Smooth muscle cell (in vitro differentiated cells): ENCODE data around the gene COL5A3. TPM values are rescaled to one million over a fixed set of nuclear protein-coding genes. Genes with fewer than 3 reads are reported as not detected.

Experiments
- DNase-seq: peaks from one replicate; lab custom pipeline; 2025; ENCODE audit not compliant: unreplicated experiment; lab: John Stamatoyannopoulos, UW
- H2AFZ ChIP-seq: fragments of 200-600 bp; sonication (generic); 2 replicates; pipeline ENCODE4 v1.6.0; 2016; ENCODE audit warnings: antibody characterized with exemption, low read depth, mild to moderate bottlenecking
- H3F3A ChIP-seq: fragments of 200-600 bp; sonication (generic); 2 replicates; pipeline ENCODE4 v1.6.0; 2017; ENCODE audit warnings: antibody characterized with exemption, low read depth
- H3K27ac ChIP-seq: fragments of 200-600 bp; sonication (generic); 2 replicates; pipeline ENCODE4 v1.5.1; 2016; ENCODE audit warnings: low read depth, mild to moderate bottlenecking
- H3K27me3 ChIP-seq: fragments of 200-600 bp; sonication (generic); 2 replicates; pipeline ENCODE4 v1.6.1; 2016; ENCODE audit warnings: low read depth, mild to moderate bottlenecking
- H3K36me3 ChIP-seq: fragments of 200-600 bp; sonication (generic); 2 replicates; pipeline ENCODE4 v1.5.1; 2016; ENCODE audit warnings: low read depth
- H3K4me1 ChIP-seq: fragments of 200-600 bp; sonication (generic); 2 replicates; pipeline ENCODE4 v1.5.1; 2016; ENCODE audit warnings: low read depth
- H3K4me2 ChIP-seq: fragments of 200-600 bp; sonication (generic); 2 replicates; pipeline ENCODE4 v1.6.0; 2016; ENCODE audit warnings: mild to moderate bottlenecking
- H3K4me3 ChIP-seq: fragments of 200-600 bp; sonication (generic); 2 replicates; pipeline ENCODE4 v1.5.1; 2016; ENCODE audit warnings: mild to moderate bottlenecking
- H3K79me2 ChIP-seq: fragments of 200-600 bp; sonication (generic); 2 replicates; pipeline ENCODE4 v1.6.0; 2016; ENCODE audit warnings: low read depth, mild to moderate bottlenecking
- H3K9ac ChIP-seq: fragments of 200-600 bp; sonication (generic); 2 replicates; pipeline ENCODE4 v1.6.0; 2016; ENCODE audit warnings: low read depth
- H3K9me3 ChIP-seq: fragments of 200-600 bp; sonication (generic); replicated peaks from 2 replicates; pipeline ENCODE4 v1.5.1; 2016; ENCODE audit warnings: low read depth
- H4K20me1 ChIP-seq: fragments of 200-600 bp; sonication (generic); 2 replicates; pipeline ENCODE4 v1.6.0; 2016; ENCODE audit warnings: low read depth
- CTCF ChIP-seq: fragments of 200-600 bp; sonication (generic); IDR thresholded peaks from 2 replicates; pipeline ENCODE4 v1.5.1; 2017; ENCODE audit warnings: borderline replicate concordance, mild to moderate bottlenecking, antibody characterized with exemption; ENCODE audit not compliant: insufficient read depth, poor library complexity, severe bottlenecking
- WGBS: methylation state at CpG from one replicate; pipeline ENCODE4 v1.1.7; 2016; ENCODE audit warnings: low lambda C conversion rate; 5-methylcytosine and 5-hydroxymethylcytosine counted together
- polyA plus RNA-seq: library from polyadenylated mRNA; unstranded; fragments of >200 nt; fragmentation: Nextera tagmentation; extraction: Ambion mirVana; gene quantifications from 2 replicates; pipeline ENCODE4 v1.2.1, GENCODE V29; 2016
- total RNA-seq: library from RNA; depleted of rRNA; stranded (reverse); fragments of >200 nt; gene quantifications from 2 replicates; pipeline ENCODE4 v1.2.3, GENCODE V29; 2014

The COL5A3 gene
- total and polyA plus RNA-seq, 2 experiments from 2014 or later = 12.8 to 14.4 TPM

- TF ChIP-seq CTCF = no peak
- H4K20me1 ChIP-seq = no peaks in the 10 kb centered on the region
- H3K4me3 ChIP-seq = no peak overlapping the region
- no peak overlapping the region for H3K9ac ChIP-seq
- H3K4me2 ChIP-seq = no peak overlapping the region
- no peak for DNase-seq
- no peaks in the 10 kb centered on the region for H3K4me1 ChIP-seq
- no peaks in the 10 kb centered on the region for H3K79me2 ChIP-seq
- 81% methylated on average over 5 of the region's 5 CpGs for WGBS
- no peaks in the 10 kb centered on the region for H3K9me3 ChIP-seq
- no peak overlapping the region for H2AFZ ChIP-seq
- H3K27me3 ChIP-seq = peaks cover 20% of the 10 kb centered on the region
- no peak overlapping the region for H3K27ac ChIP-seq
- no peaks in the 10 kb centered on the region for H3K36me3 ChIP-seq
- no peaks in the 10 kb centered on the region for H3F3A ChIP-seq
These were observed 26.3 kb upstream of the COL5A3 start for GRCh38 chr19:10036601-10037071.

DNA sequence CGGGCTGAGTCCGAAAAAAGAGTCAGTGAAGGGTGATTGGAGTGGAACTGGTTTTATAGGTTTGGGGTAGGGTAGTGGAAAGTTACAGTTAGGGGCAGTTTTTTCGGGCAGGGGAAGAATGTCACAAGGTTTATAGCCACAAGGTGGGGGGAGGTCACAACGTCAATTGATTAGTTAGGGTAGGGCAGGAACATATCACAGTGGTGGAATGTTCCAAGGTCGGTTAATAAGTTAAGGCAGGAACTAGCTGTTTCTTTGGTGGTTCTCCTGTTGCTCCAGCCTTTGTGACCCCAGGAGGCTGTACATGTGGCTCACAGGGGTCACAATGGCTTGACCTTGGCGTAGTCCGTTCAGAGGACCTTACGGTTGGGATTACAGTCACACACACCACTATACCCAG, 23.3 kb upstream of the COL5A3 start:
- no peak overlapping the region for H2AFZ ChIP-seq
- no peak overlapping the region for H3K9ac ChIP-seq
- H4K20me1 ChIP-seq = no peaks in the 10 kb centered on the region
- H3K4me1 ChIP-seq = no peaks in the 10 kb centered on the region
- no peaks in the 10 kb centered on the region for H3K79me2 ChIP-seq
- H3K4me2 ChIP-seq = no peak overlapping the region
- no peak for DNase-seq
- H3K4me3 ChIP-seq = no peak overlapping the region
- no peaks in the 10 kb centered on the region for H3K9me3 ChIP-seq
- no peak for TF ChIP-seq CTCF
- no peaks in the 10 kb centered on the region for H3F3A ChIP-seq
- 75% methylated on average over 8 of the region's 8 CpGs for WGBS
- H3K27ac ChIP-seq = no peak overlapping the region
- H3K27me3 ChIP-seq = peaks cover 25% of the 10 kb centered on the region
- H3K36me3 ChIP-seq = no peaks in the 10 kb centered on the region

GRCh38 chr19:10027158-10027997, 17.1 kb upstream of the COL5A3 start:
- H4K20me1 ChIP-seq = no peaks in the 10 kb centered on the region
- H3K79me2 ChIP-seq = no peaks in the 10 kb centered on the region
- no peaks in the 10 kb centered on the region for H3F3A ChIP-seq
- peak; percentile 88 for TF ChIP-seq CTCF
- H2AFZ ChIP-seq = no peak overlapping the region
- no peaks in the 10 kb centered on the region for H3K9me3 ChIP-seq
- H3K4me3 ChIP-seq = no peak overlapping the region
- peak overlapping the region; percentile 67 for H3K4me2 ChIP-seq
- DNase-seq = peak; percentile 84
- H3K4me1 ChIP-seq = no peaks in the 10 kb centered on the region
- no peak overlapping the region for H3K27ac ChIP-seq
- no peaks in the 10 kb centered on the region for H3K36me3 ChIP-seq
- WGBS = 9% methylated on average over 29 of the region's 29 CpGs
- no peak overlapping the region for H3K9ac ChIP-seq
- H3K27me3 ChIP-seq = peaks cover 10% of the 10 kb centered on the region
